Activated naive CD4-positive, alpha-beta T cell treated with anti-CD3 and anti-CD28 coated beads for 36 hours (primary cell): ENCODE results near the gene APOBEC3B. TPM values are rescaled to one million over a fixed set of nuclear protein-coding genes. Genes with fewer than 3 reads are reported as not detected.
"Not testable (repeated sequence)": the region's sequence is repeated elsewhere in the genome, so short reads cannot be mapped to it uniquely, and the experiment has no call there.

ENCODE experiments used
- CTCF ChIA-PET: fragments of 350-600 bp; sonication (Branson Sonifier 250); formaldehyde crosslinking; loops from one replicate; lab custom pipeline; 2021; ENCODE audit warnings: antibody characterized with exemption; lab: Charles Lee
- DNase-seq: peaks from one replicate; pipeline ENCODE4 v3.0.0-alpha.2; 2020
- H3K27ac Mint-ChIP-seq: one replicate; pipeline ENCODE4 v1.8.0; 2021; ENCODE audit warnings: mild to moderate bottlenecking, mixed read lengths
- H3K27me3 Mint-ChIP-seq: one replicate; pipeline ENCODE4 v1.8.0; 2021; ENCODE audit warnings: low read depth, mixed read lengths
- H3K36me3 Mint-ChIP-seq: one replicate; pipeline ENCODE4 v1.8.0; 2021; ENCODE audit warnings: low read depth, mixed read lengths
- H3K4me1 Mint-ChIP-seq: one replicate; pipeline ENCODE4 v1.8.0; 2021; ENCODE audit warnings: low read depth, mixed read lengths
- H3K4me3 Mint-ChIP-seq: one replicate; pipeline ENCODE4 v1.8.0; 2021; ENCODE audit warnings: mild to moderate bottlenecking, moderate library complexity, mixed read lengths
- H3K9me3 Mint-ChIP-seq: one replicate; pipeline ENCODE4 v1.8.0; 2021; ENCODE audit warnings: mixed read lengths
- intact Hi-C: fragments of 100-400 bp; cut with micrococcal nuclease; formaldehyde crosslinking; loops from one replicate; pipeline ENCODE4 v1.15.1; 2023
- total RNA-seq, 2 experiments: library from RNA; stranded (reverse); gene quantifications; one replicate each; pipeline ENCODE4 v1.2.3, GENCODE V29; 2021

Gene APOBEC3B
- total RNA-seq, 2 experiments from 2014 or later: 5.5 to 6.0 TPM

DNA sequence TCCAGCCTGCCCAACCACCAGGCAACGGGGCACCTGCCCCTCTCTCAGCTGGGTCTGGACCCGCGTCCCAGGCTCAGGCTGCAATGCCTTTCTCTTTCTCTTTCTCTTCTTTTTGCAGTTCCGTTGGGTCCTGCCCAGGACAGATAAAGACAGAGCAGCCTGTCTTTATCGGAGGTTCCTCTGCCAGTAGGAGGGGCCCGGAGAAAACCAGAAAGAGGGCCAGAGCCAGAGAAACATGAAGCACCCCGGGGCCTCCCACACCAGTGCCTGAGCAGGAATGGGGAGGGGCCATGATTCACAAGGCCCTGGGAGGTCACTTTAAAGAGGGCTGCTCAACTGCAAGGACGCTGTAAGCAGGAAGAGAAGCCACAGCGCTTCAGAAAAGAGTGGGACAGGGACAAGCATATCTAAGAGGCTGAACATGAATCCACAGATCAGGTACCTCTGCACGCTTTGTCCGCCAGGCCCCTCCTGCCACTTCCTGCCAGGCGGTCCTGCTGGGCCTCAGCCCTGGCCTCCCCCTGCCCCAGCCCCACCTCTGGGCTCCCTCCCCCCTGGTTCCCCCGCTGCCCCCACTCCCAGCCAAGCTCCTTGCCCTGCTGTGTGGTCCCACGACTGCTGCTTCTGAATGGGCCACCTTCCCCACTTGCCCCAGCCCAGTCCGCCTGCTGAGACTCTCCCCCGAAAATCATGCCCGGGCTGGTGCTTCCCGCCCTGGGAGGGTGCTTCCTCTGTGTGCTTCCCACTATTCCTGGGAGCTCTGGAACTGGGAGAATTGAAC is 32.0 kb downstream of the APOBEC3B start, which contains the start of gene APOBEC3C:
Gene APOBEC3C (plus strand): TSS at position 316 of the 781 bp plus-strand sequence. CDS start 106 bp downstream, at position 422.
- peaks cover 4% of the 10 kb centered on the region for H3K36me3 Mint-ChIP-seq
- H3K27ac Mint-ChIP-seq: peak within 1 kb of the TSS; percentile 95
- H3K9me3 Mint-ChIP-seq: no peaks in the 10 kb centered on the region
- peaks cover 34% of the 10 kb centered on the region for H3K4me1 Mint-ChIP-seq
- peak within 1 kb of the TSS; percentile 89 for H3K4me3 Mint-ChIP-seq
- peak; percentile 93 for DNase-seq
- intact Hi-C loops: loop anchor here (1.0 to 5.0 kb wide), 4 partner anchors 29 to 303 kb away; partner anchors contain the start of gene RPL3
- no peaks in the 10 kb centered on the region for H3K27me3 Mint-ChIP-seq
- CTCF ChIA-PET: interaction anchor here (0.6 to 1.3 kb wide), 5 partner anchors 39 to 170 kb away, joined by 3 to 5 read pairs (median 4); partner anchors contain the start of gene NPTXR

DNA sequence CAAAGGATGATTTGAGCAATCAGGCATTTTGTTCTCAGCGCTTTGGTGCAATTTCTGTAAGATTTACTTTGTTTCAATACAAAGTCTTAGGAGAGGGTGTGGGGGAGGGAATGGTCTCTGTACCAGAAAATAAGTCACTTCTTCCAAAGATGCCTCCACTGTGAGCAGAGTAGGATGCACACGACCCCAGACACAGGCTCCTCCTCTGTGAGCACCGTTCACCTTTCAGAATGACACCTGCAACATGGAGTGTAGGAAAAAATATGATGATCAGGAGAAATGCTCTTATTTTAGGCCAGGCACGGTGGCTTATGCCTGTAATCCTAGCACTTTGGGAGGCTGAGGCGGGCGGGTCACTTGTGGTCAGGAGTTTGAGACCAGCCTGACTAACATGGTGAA is 32.6 kb downstream of the APOBEC3B start:
- H3K4me3 Mint-ChIP-seq: peak overlapping the region; percentile 89
- peaks cover 34% of the 10 kb centered on the region for H3K4me1 Mint-ChIP-seq
- peak; percentile 48 for DNase-seq
- peak overlapping the region; percentile 95 for H3K27ac Mint-ChIP-seq
- H3K36me3 Mint-ChIP-seq, H3K9me3 Mint-ChIP-seq, H3K27me3 Mint-ChIP-seq: not testable (repeated sequence)
- CTCF ChIA-PET: interaction anchor here (1.2 to 1.3 kb wide), 2 partner anchors 40 to 65 kb away, joined by 3 to 5 read pairs; no protein-coding TSS in a partner anchor
- intact Hi-C loops: loop anchor here (1.0 to 5.0 kb wide), 4 partner anchors 30 to 303 kb away; partner anchors contain the start of gene RPL3

DNA sequence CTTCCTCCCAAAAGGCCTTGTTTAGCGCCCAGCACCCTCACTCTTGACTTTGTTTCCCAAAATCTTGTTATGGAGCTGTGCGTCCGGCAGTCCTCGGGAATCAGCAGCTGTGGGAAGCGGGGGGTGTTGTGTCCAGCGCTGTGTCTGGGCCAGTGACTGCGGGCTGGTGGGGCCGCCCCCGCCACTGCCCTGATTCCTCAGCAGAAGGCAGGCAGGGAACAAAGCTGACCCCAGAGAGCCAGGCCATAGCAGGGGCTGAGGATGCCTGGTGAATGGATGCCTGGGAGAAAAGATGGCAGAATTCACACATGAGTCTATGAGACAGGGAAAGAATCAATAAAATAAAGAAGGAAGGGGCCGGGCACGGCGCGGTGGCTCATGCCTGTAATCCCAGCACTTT is 34.4 kb downstream of the APOBEC3B start:
- Mint-ChIP-seq H3K27ac (peak overlapping the region; percentile 30), H3K27me3 (no peaks in the 10 kb centered on the region), H3K4me1 (peaks cover 41% of the 10 kb centered on the region), H3K4me3 (peak overlapping the region; percentile 29), H3K36me3 (peaks cover 4% of the 10 kb centered on the region), H3K9me3 (no peaks in the 10 kb centered on the region)
- intact Hi-C loops: no loop called here
- no peak for DNase-seq
- CTCF ChIA-PET: no interaction called here

DNA sequence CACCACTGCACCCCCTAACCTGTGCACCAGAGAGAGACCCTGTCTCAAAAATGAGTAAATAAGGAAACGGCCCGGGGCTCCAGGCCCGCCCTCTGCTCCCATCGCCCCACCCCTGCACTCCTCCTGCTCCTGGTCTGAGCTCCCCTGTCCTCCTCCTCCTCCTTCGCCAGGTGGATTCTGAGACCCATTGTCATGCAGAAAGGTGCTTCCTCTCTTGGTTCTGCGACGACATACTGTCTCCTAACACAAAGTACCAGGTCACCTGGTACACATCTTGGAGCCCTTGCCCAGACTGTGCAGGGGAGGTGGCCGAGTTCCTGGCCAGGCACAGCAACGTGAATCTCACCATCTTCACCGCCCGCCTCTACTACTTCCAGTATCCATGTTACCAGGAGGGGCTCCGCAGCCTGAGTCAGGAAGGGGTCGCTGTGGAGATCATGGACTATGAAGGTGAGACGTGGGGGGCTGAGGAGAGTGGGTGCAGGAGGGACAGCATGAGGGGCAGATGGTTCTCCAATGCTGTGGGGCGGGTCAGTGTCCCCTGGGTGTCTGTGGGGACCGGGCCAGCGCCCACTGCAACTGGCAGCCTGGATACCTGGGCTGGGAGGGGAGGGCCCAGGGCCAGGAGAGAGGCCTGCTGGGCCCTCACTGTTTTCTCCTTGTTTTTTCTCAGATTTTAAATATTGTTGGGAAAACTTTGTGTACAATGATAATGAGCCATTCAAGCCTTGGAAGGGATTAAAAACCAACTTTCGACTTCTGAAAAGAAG is 35.6 kb downstream of the APOBEC3B start:
- no peak overlapping the region for H3K27ac Mint-ChIP-seq

DNA sequence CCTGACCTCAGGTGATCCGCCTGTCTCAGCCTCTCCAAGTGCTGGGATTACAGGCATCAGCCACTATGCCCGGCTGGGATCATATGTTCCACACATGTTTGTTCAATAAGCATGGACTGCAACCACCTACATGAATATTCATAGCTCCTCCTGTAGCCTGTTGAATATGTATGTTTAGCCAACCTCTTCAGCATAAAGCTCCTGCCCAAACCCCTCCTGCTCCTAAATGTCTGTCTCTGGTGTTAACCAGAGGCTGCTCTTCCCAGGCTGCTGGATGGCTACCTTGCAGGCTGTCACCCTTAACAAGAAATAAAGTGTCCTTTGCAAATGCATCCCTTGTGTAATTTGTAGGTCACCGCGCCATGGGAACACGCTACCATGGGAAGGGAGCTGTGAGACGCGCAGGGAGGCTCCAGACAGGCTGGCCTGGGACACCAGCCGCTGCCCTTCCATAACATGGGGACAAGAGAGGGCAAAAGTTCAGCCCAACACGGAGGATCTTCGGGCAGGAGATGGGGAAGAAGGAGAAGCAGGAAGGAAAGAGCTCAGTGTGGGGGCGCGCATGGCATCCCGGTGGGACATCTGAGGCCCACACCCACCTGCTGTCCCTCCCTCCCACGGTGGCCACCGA is 38.0 kb downstream of the APOBEC3B start:
- intact Hi-C loops: loop anchor here (5.0 kb wide), 1 partner anchor 57 kb away; the partner anchor contains the start of gene APOBEC3G
- not testable (repeated sequence) for H3K27me3 Mint-ChIP-seq, DNase-seq, H3K9me3 Mint-ChIP-seq
- H3K36me3 Mint-ChIP-seq: peaks cover 15% of the 10 kb centered on the region
- peak overlapping the region; percentile 77 for H3K27ac Mint-ChIP-seq
- peaks cover 53% of the 10 kb centered on the region for H3K4me1 Mint-ChIP-seq
- CTCF ChIA-PET: interaction anchor here (1.4 kb wide), 1 partner anchor 150 kb away, joined by 3 read pairs; no protein-coding TSS in a partner anchor
- peak overlapping the region; percentile 70 for H3K4me3 Mint-ChIP-seq

More for the DNA sequence above, 35.6 kb downstream of the APOBEC3B start:
- intact Hi-C loops: no loop called here
- peaks cover 52% of the 10 kb centered on the region for H3K4me1 Mint-ChIP-seq
- H3K9me3 Mint-ChIP-seq: no peaks in the 10 kb centered on the region
- DNase-seq: no peak
- peak overlapping the region; percentile 12 for H3K4me3 Mint-ChIP-seq
- no peaks in the 10 kb centered on the region for H3K27me3 Mint-ChIP-seq
- H3K36me3 Mint-ChIP-seq: peaks cover 7% of the 10 kb centered on the region
- CTCF ChIA-PET: no interaction called here

DNA sequence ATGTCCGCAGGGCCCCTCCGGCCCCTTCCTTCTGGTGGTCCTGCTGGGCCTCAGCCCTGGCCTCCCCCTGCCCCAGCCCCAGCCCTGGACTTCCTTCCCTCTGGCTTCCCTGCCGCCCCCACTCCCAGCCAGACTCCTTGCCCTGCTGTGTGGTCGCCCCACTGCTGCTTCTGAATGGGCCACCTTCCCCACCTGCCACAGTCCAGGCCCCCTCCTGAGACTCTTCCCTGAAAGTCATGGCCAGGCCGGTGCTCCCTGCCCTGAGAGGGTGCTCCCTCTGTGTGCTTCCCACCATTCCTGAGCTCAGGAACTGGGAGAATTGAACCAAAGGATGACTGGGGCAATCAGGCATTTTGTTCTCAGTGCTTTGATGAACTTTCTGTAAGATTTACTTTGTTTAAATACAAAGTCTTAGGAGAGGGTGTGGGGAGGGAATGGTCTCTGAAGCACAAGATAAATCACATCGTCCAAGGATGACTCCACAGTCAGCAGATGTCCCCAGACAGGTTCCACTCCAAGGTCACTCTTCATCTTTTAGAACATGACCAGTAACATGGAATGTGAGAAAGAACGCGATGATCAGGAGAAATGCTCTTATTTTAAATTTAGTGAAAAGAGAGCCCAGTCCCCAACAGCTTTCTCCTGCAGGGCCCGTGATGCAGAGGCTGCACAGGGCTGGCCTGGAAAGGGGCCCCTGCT is 39.6 kb downstream of the APOBEC3B start:
- H3K36me3 Mint-ChIP-seq: peaks cover 11% of the 10 kb centered on the region

DNA sequence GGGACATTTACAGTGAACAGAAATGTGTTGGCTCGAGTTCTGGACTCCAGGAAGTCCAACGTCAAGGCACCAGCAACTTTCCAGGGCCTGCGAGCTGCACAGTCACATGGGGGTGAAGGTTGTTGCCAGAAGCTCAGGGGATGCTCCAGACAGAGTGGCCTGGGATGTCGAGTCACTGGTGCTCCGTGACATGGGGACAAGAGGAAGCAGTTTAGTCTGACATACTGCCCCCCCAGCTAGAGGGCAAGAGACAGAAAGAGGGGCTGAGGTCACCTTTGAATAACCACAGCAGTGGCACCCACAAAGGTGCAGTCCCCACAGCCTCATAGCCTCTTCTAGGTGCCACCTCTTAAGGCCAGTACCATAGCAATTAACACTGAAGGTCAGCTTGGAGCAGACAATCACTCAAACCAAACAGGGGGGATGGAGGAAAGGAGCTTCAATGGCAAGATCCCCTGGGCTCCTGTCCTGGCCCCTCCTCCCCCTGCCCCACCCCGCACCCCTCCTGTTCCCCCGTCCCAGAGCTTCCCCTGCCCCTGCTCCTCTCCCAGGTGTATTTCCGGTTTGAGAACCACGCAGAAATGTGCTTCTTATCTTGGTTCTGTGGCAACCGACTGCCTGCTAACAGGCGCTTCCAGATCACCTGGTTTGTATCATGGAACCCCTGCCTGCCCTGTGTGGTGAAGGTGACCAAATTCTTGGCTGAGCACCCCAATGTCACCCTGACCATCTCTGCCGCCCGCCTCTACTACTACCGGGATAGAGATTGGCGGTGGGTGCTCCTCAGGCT is 42.6 kb downstream of the APOBEC3B start:
- Mint-ChIP-seq H3K27me3 (no peaks in the 10 kb centered on the region), H3K36me3 (peaks cover 10% of the 10 kb centered on the region), H3K4me1 (peaks cover 59% of the 10 kb centered on the region), H3K27ac (peak overlapping the region; percentile 63), H3K4me3 (peak overlapping the region; percentile 16), H3K9me3 (no peaks in the 10 kb centered on the region)
- CTCF ChIA-PET: no interaction called here
- intact Hi-C loops: loop anchor here (5.0 kb wide), 1 partner anchor 53 kb away; the partner anchor contains the start of gene APOBEC3G
- peak; percentile 34 for DNase-seq

More for the DNA sequence above, 39.6 kb downstream of the APOBEC3B start:
- Mint-ChIP-seq H3K27me3 (no peaks in the 10 kb centered on the region), H3K27ac (peak overlapping the region; percentile 96), H3K4me1 (peaks cover 52% of the 10 kb centered on the region), H3K9me3 (no peaks in the 10 kb centered on the region), H3K4me3 (peak overlapping the region; percentile 90)
- intact Hi-C loops: loop anchor here (5.0 kb wide), 1 partner anchor 56 kb away; the partner anchor contains the start of gene APOBEC3G
- CTCF ChIA-PET: interaction anchor here (0.5 kb wide), 1 partner anchor 302 kb away, joined by 4 read pairs; no protein-coding TSS in a partner anchor
- DNase-seq: no peak

DNA sequence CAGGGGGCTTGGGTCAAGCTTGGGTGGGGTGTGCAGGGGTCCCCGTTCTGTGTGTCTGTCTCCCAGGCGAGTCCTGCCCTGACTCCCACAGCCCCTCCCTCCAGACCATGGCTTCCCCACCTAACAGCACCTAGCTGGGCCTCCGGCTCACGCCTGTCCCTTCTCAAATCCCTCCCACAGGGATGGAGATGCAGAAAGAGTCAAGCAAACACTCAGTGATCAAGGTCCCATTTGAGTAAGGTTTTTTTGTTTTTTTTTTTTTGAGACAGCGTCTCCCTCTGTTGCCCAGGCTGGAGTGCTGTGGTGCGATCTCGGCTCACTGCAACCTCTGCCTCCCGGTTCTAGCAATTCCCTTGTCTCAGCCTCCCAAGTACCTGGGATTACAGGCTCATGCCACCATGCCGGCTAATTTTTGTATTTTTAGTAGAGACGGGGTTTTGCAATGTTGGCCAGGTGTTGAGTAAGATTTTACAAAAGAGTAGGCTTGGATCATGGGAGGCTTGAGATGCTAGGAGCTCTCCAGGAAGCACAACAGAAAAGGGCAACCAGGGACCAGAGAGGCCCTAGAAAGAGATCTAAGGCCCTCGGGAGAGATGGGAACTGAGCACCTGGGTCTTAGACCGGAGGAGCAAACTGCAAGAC is 44.5 kb downstream of the APOBEC3B start:
- H3K27me3 Mint-ChIP-seq: no peaks in the 10 kb centered on the region
- CTCF ChIA-PET: no interaction called here
- peaks cover 10% of the 10 kb centered on the region for H3K36me3 Mint-ChIP-seq
- no peaks in the 10 kb centered on the region for H3K9me3 Mint-ChIP-seq
- H3K4me1 Mint-ChIP-seq: peaks cover 48% of the 10 kb centered on the region
- no peak overlapping the region for H3K4me3 Mint-ChIP-seq
- DNase-seq: no peak
- intact Hi-C loops: no loop called here
- peak overlapping the region; percentile 63 for H3K27ac Mint-ChIP-seq

DNA sequence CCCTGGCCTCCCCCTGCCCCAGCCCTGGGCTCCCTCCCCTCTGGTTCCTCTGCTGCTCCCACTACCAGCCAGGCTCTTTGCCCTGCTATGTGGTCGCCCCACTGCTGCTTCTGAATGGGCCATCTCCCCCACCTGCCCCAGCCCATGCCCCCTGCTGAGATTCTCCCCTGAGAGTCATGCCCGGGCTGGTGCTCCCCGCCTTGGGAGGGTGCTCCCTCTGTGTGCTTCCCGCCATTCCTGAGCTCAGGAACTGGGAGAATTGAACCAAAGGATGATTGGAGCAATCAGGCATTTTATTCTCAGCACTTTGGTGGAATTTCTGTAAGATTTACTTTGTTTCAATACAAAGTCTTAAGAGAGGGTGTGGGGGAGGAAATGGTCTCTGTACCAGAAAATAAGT is 45.6 kb downstream of the APOBEC3B start:
- Mint-ChIP-seq H3K4me3 (no peak overlapping the region), H3K9me3 (no peaks in the 10 kb centered on the region), H3K27ac (peak overlapping the region; percentile 87), H3K4me1 (peaks cover 39% of the 10 kb centered on the region), H3K27me3 (no peaks in the 10 kb centered on the region), H3K36me3 (peaks cover 12% of the 10 kb centered on the region)
- DNase-seq: no peak
- intact Hi-C loops: no loop called here
- CTCF ChIA-PET: interaction anchor here (0.6 to 2.0 kb wide), 2 partner anchors 16 to 24 kb away, joined by 3 to 5 read pairs; no protein-coding TSS in a partner anchor

DNA sequence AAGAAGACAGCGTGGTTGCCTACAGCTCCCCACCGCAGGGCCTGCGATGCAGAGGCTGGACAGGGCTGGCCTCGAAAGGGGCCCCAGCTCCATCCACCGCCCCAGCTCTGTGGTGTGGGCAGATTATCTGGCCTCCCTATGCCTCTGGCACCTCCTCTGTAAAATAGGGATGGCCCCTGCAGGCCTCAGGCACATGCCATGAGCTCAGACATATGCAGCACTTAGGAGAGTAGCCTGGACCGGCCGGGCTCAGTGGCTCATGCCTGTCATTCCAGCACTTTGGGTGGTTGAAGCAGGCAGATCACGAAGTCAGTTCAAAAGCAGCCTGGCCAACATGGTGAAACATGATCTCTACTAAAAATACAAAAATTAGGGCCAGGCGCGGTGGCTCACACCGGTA is 46.1 kb downstream of the APOBEC3B start:
- CTCF ChIA-PET: interaction anchor here (0.6 to 2.0 kb wide), 2 partner anchors 15 to 25 kb away, joined by 3 to 5 read pairs; no protein-coding TSS in a partner anchor
- Mint-ChIP-seq H3K4me3 (no peak overlapping the region), H3K27me3 (no peaks in the 10 kb centered on the region), H3K27ac (peak overlapping the region; percentile 87), H3K9me3 (no peaks in the 10 kb centered on the region), H3K36me3 (peaks cover 14% of the 10 kb centered on the region), H3K4me1 (peaks cover 38% of the 10 kb centered on the region)
- intact Hi-C loops: no loop called here
- DNase-seq: no peak
